ENCODE measurements around the gene GOLM1.
"Not testable (repeated sequence)": the region's sequence is repeated elsewhere in the genome, so short reads cannot be mapped to it uniquely, and the experiment has no call there.

Gene GOLM1, protein sequence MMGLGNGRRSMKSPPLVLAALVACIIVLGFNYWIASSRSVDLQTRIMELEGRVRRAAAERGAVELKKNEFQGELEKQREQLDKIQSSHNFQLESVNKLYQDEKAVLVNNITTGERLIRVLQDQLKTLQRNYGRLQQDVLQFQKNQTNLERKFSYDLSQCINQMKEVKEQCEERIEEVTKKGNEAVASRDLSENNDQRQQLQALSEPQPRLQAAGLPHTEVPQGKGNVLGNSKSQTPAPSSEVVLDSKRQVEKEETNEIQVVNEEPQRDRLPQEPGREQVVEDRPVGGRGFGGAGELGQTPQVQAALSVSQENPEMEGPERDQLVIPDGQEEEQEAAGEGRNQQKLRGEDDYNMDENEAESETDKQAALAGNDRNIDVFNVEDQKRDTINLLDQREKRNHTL

DNA sequence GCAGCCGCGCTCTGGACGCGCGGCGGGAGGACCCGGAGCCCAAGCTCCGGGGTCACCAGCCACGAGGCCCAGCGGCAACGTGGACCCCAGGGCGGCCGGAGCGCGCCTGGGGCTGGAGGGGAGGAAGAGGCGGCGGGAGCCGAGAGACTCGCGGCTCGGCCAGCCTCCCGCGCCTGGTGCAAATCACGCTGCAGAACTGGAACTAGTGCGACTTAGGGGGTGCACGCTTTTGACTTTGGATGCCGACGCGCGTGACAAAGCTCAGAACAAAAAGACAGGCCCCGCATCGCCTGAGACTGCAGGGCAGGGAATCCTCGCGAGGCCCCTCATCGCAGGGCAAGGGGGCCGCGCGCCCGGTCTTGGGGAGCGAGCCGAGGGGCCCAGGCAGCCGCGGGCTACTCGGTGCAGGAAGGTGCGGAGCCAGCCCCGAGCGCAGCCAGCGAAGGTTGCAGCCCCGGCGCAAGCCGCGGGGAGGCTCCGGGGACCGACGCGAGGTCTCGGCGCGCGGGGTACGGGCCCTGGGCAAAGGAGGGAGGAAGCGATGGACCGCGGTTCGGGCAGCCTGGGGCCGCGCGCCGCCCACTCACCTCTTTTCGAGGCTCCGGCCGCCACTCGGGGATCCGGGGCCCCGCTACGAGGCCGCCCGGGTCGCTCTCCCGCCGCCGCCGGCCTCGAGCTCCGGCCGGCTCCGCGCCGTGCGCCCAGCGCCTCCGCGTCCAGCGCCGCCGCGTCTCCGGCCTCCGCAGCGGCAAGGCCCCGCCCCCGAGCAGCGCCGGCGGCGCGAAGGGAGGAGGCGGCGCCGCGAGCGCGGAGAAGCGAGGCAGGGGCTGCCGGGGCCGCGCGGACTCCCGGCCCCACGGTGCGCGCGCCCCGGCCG, at the start of gene GOLM1:
GOLM1 (minus strand) TSS at position 735 of the 877 bp plus-strand sequence. CDS start 20,238 bp downstream, outside the sequence.
- ATAC-seq, result peak; percentile 76
- peak; percentile 48 for DNase-seq

DNA sequence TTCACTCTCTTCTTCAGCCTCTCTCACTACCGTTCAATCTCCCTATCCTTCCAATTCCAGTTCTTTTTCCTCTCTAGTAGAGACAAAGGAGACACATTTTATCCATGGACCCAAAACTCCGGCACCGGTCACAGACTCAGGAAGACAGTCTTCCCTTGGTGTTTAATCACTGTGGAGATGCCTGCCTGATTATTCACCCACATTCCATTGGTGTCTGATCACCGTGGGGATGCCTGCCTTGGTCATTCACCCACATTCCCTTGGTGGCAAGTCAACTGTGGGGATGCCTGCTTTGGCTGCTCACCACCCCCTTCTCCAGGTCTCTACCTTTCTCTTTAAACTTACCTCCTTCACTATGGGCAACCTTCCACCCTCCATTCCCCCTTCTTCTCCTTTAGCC, 47.3 kb upstream of the GOLM1 start:
- ATAC-seq, DNase-seq: not testable (repeated sequence)

DNA sequence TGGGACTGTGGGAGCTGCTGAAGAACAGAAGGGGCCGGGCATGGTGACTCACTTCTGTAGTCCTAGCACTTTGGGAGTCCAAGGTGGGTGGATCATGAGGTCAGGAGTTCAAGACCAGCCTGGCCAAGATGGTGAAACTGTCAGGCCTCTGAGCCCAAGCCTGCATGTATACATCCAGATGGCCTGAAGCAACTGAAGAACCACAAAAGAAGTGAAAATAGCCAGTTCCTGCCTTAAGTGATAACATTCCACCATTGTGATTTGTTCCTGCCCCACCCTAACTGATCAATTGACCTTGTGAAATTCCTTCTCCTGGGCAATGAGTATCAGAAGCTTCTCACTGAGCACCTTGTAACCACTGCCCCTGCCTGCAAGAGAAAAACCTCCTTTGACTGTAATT, 46.6 kb upstream of the GOLM1 start:
- DNase-seq, result not testable (repeated sequence)

DNA sequence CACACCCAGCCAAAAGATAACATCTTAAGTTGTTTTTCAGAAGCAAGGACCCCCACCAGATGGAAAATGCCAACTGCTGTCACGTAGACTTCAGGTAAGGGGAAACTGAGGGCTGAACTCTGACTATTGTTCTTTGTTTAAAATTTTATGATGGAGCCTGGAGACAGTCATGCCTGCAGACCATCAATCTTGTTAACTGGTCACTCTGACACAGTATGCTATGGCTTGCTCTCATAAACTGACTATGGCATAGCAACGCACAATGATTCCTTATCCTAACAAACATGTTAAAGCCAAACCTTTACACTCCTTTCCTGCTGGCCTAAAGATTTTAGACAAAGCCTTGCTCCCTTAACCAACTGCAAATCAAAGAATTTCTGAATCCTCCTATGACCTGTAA, 43.6 kb upstream of the GOLM1 start:
- DNase-seq (no peak), ATAC-seq (no peak)

More for the DNA sequence above, 46.6 kb upstream of the GOLM1 start:
- not testable (repeated sequence) for ATAC-seq

DNA sequence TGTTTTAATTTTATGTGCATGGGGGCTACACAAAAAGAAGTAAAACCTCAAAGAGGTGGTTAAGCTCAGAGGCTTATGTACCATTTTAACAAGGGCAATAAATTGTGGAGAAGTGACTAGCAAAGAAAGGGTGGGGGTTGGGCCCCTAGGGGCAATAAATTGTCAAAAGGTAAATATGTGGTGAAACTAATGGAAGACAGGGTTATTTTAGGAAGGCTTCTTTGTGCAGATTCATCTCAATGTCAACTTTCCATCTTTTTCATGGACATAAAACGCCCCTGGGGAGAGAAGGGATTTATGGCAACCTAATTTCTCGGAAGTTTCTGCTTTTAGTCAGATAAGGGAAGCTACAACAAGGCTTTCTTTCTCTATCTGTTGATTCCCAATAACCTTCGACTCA, 42.5 kb upstream of the GOLM1 start:
- ATAC-seq, result no peak
- no peak for DNase-seq

DNA sequence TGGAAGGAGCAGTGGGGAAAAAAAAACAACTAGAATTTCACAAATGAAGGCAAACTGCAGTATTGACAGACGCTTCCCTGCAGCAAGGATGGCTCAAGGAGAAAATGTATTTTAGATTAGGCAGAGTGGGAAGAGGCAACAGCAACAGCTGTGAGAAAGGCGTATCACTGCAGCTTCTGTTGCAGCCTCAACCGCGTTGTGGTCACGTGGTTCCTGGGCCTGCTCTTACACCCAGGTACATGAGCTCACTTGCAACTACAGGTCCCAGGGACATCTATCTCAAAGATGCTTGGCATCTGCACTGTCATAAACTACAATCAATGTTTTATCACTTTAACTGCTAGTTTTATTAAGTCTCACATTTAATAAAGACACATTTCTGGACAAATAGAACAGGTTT, 36.0 kb upstream of the GOLM1 start:
- ATAC-seq (no peak), DNase-seq (no peak)

DNA sequence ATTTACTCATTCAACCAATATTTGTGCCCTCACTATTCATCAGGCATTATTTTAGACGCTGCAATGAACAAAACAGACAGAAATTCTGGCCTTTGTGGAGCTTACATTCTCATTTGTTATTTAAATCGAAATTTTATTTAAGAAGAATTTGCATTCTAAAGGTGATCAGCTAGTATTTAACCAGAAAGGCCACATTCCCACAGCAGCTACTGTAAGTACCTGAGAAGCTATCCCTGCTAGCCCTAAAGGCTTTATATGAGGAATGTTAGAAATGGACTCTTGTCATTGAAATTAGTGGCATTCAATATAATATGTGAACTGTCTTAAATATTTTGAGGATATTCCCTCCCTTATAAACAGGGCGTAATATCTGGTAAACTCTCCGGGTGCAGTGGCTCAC, 35.0 kb upstream of the GOLM1 start:
- ATAC-seq (no peak), DNase-seq (no peak)

DNA sequence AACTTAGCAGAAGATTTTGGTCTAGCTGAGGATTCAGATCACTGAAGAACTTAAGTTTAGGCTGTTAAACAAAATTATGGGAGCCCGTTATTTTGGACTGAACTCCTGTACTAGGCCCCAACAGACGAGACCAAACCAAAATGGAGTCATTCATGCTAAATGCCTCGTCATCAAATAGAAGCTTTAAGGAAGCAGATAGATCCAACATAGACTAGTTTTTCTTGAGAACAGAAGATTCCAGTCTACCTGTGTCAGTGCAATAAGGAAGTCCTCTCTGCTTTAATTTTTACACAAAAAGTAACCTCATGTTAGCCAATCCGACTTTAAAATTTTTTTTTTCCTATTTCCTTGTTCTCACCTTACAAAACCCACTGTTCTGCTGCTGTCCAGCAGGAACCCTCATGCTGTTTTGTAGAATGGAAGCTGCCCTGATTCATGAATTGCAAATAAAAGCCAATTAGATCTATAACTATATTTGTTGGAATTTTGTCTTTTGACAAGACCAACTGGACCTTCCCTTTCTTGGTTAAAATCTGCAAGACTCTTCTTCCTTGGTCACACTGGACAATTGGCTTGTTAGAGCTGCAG, 29.0 kb upstream of the GOLM1 start:
- DNase-seq (no peak), ATAC-seq (no peak)

DNA sequence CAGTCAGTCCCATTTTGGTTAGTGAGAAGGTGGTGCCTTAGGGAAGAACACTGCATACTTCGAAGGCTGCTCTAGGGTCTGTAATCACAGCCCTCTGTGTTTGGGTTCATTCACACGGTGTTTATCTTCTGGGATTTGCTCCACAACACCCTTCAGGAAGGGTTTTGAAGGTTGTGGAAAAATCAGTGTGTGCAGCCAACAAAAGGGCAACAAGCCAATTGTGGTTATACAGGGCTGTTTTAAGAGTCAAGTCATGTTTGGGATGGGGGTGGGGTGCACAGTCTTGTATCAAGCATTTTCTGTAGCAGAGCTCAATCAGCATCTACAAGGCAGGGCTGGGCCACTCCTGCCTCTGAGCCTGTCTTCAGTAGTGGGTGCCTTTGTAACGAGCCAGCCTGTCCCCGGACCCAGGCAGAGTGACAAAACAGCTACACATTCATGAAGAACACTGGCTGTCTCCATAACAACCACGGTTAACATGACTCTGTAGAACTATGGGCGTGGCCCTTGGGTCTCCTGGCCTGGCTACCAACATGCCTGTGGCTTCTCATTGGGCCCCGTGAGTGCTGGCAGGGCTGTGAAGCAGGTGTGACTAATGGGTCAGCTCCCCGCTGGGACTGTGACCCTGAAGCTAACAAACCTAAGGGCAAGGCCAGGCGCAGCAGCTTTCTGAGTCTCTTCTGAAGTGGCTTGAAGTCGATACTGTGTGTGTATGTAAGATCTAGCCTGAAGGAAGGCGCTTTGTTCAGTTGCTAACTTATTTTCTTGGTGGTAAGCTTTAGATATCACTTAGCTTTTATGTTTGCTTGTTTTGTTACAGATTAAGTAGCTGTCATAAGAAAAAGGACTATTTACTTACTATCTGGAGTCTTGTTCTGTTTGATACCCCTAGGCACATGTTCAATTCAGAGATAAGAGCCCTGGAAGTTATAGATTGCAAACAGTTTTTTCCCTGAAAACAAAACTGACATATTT, 27.9 kb upstream of the GOLM1 start:
- DNase-seq (no peak), ATAC-seq (no peak)

DNA sequence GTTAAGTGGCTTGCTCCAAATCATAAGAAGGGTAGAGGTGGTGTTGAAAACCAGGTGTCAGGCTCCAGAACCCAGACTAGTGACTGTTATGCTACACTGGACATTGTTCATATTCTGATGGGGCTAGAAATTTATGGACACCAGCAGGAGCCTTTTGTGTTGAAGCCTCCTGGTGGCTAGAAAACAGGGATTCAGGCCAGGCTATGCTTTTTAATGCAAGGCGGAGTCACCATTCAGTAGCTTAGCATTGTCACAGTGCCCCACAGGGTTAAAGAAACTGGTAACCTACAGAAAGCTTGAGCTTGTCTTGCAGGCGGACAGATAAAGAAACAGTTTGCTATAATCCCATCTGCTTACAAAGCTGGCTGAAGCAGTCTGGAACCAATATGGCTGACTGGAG, 23.0 kb upstream of the GOLM1 start:
- DNase-seq (no peak), ATAC-seq (no peak)

DNA sequence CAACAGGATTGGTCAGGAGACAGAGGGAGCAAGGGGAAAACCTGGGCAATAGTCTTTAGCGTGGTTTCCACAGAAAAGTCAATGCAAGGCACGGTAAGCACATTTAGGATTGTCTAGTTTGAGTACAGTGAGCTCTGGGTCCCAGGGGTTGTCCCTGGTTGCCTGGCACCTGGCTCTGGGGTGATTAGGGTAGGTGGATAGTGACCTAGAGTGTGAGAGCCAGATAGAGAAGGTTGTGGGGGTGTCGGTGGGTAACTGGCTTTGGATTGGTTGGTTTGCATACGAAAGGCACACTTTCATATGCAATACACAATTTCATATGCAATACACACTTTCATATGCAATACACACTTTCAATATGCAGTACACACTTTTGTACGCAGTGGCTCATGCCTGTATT, 20.1 kb upstream of the GOLM1 start:
- no peak for ATAC-seq
- no peak for DNase-seq

DNA sequence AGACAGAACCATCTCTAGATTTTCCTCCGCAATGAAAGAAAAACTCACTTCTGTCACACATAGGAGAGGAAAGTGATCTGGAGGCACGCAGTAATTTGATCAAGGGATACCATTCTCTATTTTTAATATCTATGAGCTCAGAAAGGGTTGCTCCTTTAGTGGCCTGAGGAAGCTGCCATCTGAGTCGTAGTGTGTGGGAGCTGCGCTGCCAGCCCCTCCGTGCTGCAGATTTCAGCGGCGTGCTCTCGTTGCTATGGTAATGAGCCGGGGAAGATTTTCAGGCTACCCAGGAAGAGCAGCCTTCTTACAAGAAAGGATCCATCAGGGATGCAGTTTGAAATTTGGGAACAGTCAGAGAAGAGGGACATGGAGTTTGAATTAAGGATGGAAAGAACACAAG, 17.1 kb upstream of the GOLM1 start:
- ATAC-seq (no peak), DNase-seq (no peak)

DNA sequence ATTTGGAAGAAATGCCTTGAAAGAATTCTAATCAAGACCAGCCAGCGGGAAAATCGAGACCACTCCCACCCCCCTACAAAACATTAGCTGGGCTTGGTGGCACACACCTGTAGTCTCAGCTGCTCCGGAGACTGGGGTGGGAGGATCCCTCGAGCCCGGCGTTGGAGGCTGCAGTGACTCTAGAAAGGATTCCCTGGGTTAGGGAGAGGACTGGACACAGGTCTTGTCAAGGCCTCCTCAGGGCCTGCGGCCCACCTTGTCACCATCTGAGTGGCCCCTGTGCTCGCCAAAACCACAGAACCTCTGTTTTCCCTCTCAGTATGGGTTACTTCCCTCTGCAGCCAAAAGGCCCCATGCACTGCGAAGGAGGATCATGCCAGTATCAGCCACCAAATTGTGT, 16.5 kb upstream of the GOLM1 start:
- no peak for DNase-seq

DNA sequence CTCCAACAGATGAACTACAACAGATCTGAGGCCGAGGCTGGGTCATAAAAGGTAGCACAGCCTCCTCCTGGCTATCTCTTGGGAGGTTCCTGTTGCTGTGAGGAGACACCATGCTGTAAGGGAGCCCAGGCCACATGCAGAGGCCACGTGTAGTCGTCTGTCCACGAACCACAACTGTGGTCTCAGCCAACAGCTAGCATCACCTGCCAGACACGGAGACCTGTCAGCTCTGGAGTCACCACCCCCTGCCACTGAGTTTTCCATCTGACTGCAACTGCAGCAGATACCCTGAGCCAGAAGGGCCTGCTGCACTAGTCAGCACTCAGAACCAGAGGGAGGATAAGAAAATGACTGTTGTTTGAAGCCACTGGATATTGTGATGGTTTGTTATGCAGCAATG, 12.7 kb upstream of the GOLM1 start:
- no peak for DNase-seq
- ATAC-seq, result no peak

More for the DNA sequence above, 16.5 kb upstream of the GOLM1 start:
- ATAC-seq, result no peak

DNA sequence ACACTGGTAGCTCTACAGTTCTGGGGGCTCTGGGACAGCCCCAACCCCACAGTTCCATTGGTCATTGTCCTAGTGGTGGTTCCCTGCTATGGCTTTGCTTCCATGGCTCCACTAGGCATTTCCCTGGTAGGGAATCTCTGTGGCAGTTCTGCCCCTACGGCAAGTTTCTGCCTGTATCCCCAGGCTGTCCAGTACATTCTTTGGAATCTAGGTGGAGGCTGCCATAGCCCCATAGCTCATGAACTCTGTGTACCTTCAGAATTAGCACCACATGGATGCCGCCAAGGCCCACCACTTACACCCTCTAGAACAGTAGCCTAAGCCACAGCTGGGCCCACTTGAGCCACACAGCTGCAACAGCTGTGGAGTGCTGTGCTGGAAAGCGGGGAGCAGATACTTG, 3.3 kb upstream of the GOLM1 start:
- ATAC-seq (no peak), DNase-seq (no peak)

DNA sequence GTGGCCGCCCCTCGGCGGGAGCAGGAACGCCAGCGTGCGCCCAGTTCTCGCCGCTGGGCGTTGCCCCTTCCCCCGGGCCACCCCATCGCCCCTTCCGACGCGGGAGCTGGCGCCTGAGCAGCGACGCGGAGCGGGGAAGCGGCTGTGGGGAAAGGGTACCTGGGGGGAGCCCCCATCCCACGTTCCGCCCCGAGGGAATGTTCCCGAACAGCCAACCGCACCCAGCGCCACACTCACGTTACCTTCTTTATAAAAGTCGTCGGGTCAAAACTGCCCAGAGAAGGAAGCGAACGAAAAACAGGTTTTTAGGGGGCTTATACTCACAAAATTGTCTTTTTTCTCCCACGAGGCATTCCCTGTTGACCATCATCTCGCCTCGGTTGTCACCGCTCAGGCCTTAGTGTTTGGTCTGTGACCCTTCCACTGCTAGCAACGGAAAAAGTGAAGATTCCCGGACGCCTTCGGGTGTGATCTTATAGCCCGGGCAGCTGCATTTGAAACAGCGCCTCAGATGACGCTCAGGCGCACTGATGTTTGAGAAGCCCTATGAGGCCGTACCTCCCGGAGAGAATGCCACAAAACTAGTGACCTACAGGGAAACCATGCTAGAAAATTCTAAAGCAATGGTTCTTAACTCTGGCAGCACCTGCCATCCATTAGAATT, 475 bp upstream of the GOLM1 start:
- peak; percentile 33 for ATAC-seq
- DNase-seq, result peak; percentile 35

DNA sequence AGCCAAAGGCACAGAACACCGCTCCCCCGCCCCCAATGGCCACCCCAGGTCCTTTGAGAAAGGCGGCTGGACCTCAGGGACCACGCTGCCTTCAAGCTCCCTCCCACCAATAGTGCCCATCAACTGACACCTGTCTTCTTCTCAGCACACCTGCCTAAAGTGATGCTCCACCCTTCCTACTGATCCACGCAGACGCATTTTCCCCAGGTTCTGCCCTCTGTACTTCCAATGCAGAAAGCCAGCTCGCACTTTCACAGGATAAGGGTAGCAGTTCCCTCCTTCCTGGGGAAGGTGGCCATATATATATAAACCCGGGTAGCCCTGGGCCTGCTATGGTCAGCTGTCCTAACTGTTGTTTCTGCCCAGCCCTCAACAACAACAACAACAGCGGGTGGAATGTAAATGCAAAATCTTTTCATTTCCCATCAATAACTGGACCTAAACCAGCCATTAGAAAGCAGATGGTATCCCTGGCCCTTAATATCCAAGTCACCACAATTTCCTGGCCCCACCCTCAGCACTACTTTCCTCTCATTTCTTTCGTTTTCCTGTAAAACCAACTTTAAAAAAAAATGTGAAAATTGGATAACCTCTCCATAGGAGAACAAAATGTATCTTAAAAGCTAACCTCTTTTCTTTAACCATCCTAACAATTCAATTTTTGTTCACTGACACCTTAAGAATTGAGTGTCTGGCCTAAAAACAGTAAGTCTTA, 1.7 kb downstream of the GOLM1 start:
- ATAC-seq (no peak), DNase-seq (no peak)

DNA sequence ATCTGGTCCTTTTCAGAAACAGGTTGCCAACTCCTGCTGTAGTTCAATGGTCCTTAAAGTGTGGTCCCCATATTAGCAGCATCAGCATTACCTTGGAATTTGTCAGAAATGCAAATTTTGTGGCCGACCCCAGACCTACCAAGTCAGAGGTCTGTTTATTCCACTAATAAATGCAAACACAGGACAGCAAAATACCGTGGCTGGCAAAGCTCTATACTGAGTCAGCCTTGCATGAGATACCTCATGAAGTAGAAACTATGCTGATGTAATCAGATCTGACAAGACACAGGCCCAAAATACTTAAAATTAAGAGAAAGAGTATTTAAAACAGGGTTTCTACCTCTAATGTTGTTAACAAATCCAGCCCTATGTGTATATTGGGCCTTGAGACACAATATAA, 3.0 kb downstream of the GOLM1 start:
- no peak for ATAC-seq
- no peak for DNase-seq

DNA sequence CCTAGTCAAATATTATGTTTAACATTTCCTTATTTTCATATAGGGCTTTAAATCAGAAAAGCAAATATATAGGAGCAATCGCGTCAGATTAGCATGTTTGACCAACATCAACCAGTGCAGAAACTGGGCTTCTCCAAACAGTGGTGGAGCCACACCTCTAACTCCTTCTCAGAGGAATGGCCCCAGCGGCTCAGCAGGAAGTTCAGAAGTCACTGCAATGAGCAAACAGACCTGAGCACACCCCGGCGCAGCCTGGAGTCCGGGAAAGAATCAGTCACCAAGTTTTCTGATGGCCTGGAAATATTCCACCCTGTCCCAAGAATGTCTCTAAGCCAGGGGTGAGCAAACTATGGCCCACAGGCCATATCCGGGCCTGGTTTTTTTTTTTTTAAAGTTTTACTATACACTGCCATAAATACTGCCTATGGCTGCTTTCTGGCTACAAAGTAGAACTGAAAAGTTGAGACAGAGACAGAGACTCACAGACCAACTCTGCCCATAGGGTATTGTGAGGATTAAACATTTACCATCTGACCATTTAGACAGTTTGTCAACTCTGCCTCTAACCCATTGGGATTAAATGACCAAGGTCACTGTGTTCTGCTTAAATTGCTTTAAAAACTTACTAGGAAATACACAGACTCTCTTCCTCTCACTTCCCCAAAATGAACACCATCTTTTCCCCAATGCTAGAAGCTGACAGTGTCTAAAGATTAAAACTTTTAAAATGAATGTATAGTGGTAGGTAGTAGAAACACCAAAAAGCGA, 5.4 kb downstream of the GOLM1 start:
- no peak for DNase-seq
- ATAC-seq, result no peak

DNA sequence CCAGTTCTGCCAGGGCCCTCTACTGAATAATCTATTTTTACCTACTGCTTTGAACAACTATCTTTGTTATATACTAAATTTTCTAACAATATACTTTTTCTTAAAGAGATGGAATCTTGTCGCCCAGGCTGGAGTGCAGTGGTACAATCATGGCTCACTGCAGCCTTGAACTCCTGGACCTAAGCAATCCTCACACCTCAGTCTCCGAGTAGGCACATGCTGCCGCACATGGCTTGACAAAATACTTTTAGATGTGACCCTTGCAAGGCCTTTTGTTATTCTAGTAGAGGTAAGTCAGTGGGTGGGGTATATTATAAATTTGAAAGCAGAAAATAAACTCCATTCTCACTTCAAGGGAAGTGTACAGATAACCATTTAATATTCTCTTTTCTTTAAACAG, 7.9 kb downstream of the GOLM1 start:
- DNase-seq (no peak), ATAC-seq (no peak)
